WERI-Rb-1 (cell line): ENCODE results near the gene ANO3.

Experiments
- DNase-seq: peaks from one replicate; pipeline ENCODE4 v3.0.0-alpha.2; 2020
- H3K27ac ChIP-seq: fragments of 250-450 bp; sonication (Bioruptor Pico); 2 replicates; pipeline ENCODE4 v1.5.1; 2020; ENCODE audit warnings: mild to moderate bottlenecking, moderate library complexity
- H3K27me3 ChIP-seq: fragments of 250-450 bp; sonication (Bioruptor Pico); 2 replicates; pipeline ENCODE4 v1.5.1; 2021; ENCODE audit warnings: mild to moderate bottlenecking, low read depth, moderate library complexity; ENCODE audit not compliant: insufficient read depth, severe bottlenecking
- H3K36me3 ChIP-seq: fragments of 250-450 bp; sonication (Bioruptor Pico); 2 replicates; pipeline ENCODE4 v1.5.1; 2020; ENCODE audit warnings: mild to moderate bottlenecking, moderate library complexity
- H3K4me3 ChIP-seq: 2 replicates; pipeline ENCODE4 v1.5.1; 2011; ENCODE audit warnings: low read depth, mild to moderate bottlenecking, control low read depth, low read length
- H3K9me3 ChIP-seq: fragments of 250-450 bp; sonication (Bioruptor Pico); 2 replicates; pipeline ENCODE4 v1.5.1; 2021; ENCODE audit warnings: mild to moderate bottlenecking, moderate library complexity; ENCODE audit not compliant: severe bottlenecking
- CTCF ChIP-seq: IDR thresholded peaks from 2 replicates; pipeline ENCODE4 v1.5.1; 2011; ENCODE audit warnings: low read depth, mild to moderate bottlenecking, control low read depth, inconsistent platforms, low read length

The ANO3 gene

DNA sequence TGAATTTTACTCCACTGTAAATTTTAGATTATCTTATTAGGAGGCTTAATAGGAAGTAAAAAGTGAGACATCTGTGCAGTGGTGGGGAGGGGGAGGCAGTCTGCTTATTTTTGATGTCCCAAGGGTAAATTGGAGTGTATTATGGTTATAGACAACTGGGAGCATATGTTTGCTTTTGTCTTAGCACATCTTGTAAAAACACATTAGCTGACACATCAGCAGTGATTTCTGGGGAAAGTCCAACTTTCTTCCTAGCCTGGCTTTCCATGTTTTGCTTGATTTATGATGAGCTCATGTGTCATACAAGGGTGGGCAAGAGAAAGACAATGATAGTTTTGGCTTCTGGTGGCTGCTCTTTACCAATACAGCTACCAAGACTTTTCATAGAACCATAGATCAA is 4.0 kb downstream of the ANO3 start:
- no peaks in the 10 kb centered on the region for H3K9me3 ChIP-seq
- TF ChIP-seq CTCF: no peak
- no peaks in the 10 kb centered on the region for H3K36me3 ChIP-seq
- no peak overlapping the region for H3K4me3 ChIP-seq
- peaks cover 9% of the 10 kb centered on the region for H3K27me3 ChIP-seq
- no peak overlapping the region for H3K27ac ChIP-seq
- DNase-seq: no peak

- no peak for DNase-seq
- H3K9me3 ChIP-seq: no peaks in the 10 kb centered on the region
Measured at GRCh38 chr11:26344647-26345046, 12.7 kb downstream of the ANO3 start.

GRCh38 chr11:26348776-26349175 is 16.8 kb downstream of the ANO3 start:
- Histone ChIP-seq H3K4me3 (no peak overlapping the region), H3K27me3 (no peaks in the 10 kb centered on the region), H3K27ac (no peak overlapping the region), H3K9me3 (no peaks in the 10 kb centered on the region), H3K36me3 (no peaks in the 10 kb centered on the region)
- DNase-seq: no peak
- TF ChIP-seq CTCF: no peak

More at GRCh38 chr11:26344647-26345046, 12.7 kb downstream of the ANO3 start:
- Histone ChIP-seq H3K27ac (no peak overlapping the region), H3K27me3 (no peaks in the 10 kb centered on the region), H3K36me3 (no peaks in the 10 kb centered on the region), H3K4me3 (no peak overlapping the region)
- no peak for TF ChIP-seq CTCF

GRCh38 chr11:26350002-26350401 is 18.1 kb downstream of the ANO3 start:
- no peak for DNase-seq
- TF ChIP-seq CTCF: no peak
- H3K27ac ChIP-seq: no peak overlapping the region

GRCh38 chr11:26353010-26353409 is 21.1 kb downstream of the ANO3 start:
- no peak for TF ChIP-seq CTCF
- no peak for DNase-seq

More at GRCh38 chr11:26350002-26350401, 18.1 kb downstream of the ANO3 start:
- no peaks in the 10 kb centered on the region for H3K36me3 ChIP-seq
- H3K27me3 ChIP-seq: no peaks in the 10 kb centered on the region
- no peaks in the 10 kb centered on the region for H3K9me3 ChIP-seq
- no peak overlapping the region for H3K4me3 ChIP-seq

DNA sequence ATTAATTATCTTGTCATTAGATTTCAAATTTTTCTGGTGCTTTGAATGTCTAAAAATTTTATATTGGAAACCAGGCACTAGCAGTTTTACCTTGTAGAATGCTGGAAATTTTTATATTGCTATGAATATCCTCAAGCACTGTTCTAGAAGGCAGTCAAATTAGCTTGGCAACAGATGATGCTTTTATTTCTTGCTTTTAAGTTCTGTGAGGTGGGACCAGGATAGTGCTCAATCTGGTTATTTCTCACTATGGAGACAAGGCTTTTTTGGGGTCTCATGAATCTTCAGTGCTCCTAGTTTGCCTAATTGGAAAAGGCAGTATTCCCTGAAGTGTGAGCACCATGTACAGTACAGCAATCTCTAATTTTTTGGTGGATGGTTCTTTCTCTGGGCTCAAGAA is 27.1 kb downstream of the ANO3 start:
- no peak overlapping the region for H3K4me3 ChIP-seq
- H3K27ac ChIP-seq: no peak overlapping the region
- TF ChIP-seq CTCF: no peak
- H3K9me3 ChIP-seq: no peaks in the 10 kb centered on the region
- DNase-seq: no peak
- H3K27me3 ChIP-seq: no peaks in the 10 kb centered on the region
- no peaks in the 10 kb centered on the region for H3K36me3 ChIP-seq

More at GRCh38 chr11:26353010-26353409, 21.1 kb downstream of the ANO3 start:
- Histone ChIP-seq H3K36me3 (no peaks in the 10 kb centered on the region), H3K4me3 (no peak overlapping the region), H3K27me3 (no peaks in the 10 kb centered on the region), H3K9me3 (no peaks in the 10 kb centered on the region), H3K27ac (no peak overlapping the region)
